HG03558 (cell line): ENCODE data around the gene NFAT5.
"Not testable (repeated sequence)": the region's sequence is repeated elsewhere in the genome, so short reads cannot be mapped to it uniquely, and the experiment has no call there.

Source experiments
- ATAC-seq: cut with Tn5 transposase; IDR thresholded peaks from one replicate; pipeline ENCODE4 v1.9.1; 2021; ENCODE audit warnings: moderate number of reproducible peaks; ENCODE audit not compliant: unreplicated experiment; ENCODE audit errors: extremely low read depth

Gene NFAT5

GRCh38 chr16:69633375-69633774 lies 67.6 kb downstream of the NFAT5 start:
- ATAC-seq, result no peak

GRCh38 chr16:69636563-69637146 lies 70.9 kb downstream of the NFAT5 start:
- not testable (repeated sequence) for ATAC-seq

- ATAC-seq, result not testable (repeated sequence)
Observed at GRCh38 chr16:69637206-69637865, 71.6 kb downstream of the NFAT5 start.

- not testable (repeated sequence) for ATAC-seq
Observed at GRCh38 chr16:69643997-69644396, 78.2 kb downstream of the NFAT5 start.

GRCh38 chr16:69644790-69645189 lies 79.0 kb downstream of the NFAT5 start:
- ATAC-seq, result no peak

GRCh38 chr16:69647020-69647419 lies 81.3 kb downstream of the NFAT5 start:
- ATAC-seq, result no peak

- ATAC-seq, result no peak
Observed at GRCh38 chr16:69651217-69651616, 85.5 kb downstream of the NFAT5 start.

- ATAC-seq, result no peak
Observed at GRCh38 chr16:69654280-69654931, 88.6 kb downstream of the NFAT5 start.

GRCh38 chr16:69660166-69660565 lies 94.4 kb downstream of the NFAT5 start:
- ATAC-seq, result no peak

GRCh38 chr16:69662901-69663300 lies 97.1 kb downstream of the NFAT5 start:
- ATAC-seq, result no peak

- no peak for ATAC-seq
Observed at GRCh38 chr16:69663846-69664245, 98.1 kb downstream of the NFAT5 start.

GRCh38 chr16:69669577-69669976 lies 103.8 kb downstream of the NFAT5 start:
- ATAC-seq, result no peak

- no peak for ATAC-seq
Observed at GRCh38 chr16:69672315-69672997, 106.7 kb downstream of the NFAT5 start.

- no peak for ATAC-seq
Observed at GRCh38 chr16:69672998-69673713, 107.4 kb downstream of the NFAT5 start.

- no peak for ATAC-seq
Observed at GRCh38 chr16:69680358-69680757, 114.6 kb downstream of the NFAT5 start.

GRCh38 chr16:69688589-69688988 lies 122.8 kb downstream of the NFAT5 start:
- no peak for ATAC-seq

- no peak for ATAC-seq
Observed at GRCh38 chr16:69691980-69692911, 126.5 kb downstream of the NFAT5 start.

- ATAC-seq, result no peak
Observed at GRCh38 chr16:69693916-69694315, 128.2 kb downstream of the NFAT5 start.

- ATAC-seq, result no peak
Observed at GRCh38 chr16:69698404-69698803, 132.6 kb downstream of the NFAT5 start.
